GM12878 (cell line): ENCODE measurements around the gene NTN1.

ENCODE experiments used
- CTCF ChIP-seq, 3 experiments: IDR thresholded peaks in 2 of 3; conservative IDR thresholded peaks in 1 of 3; 2 replicates each; pipeline ENCODE4 v1.5.1; 2011; ENCODE audit warnings: low read depth in 3 of 3, low read length in 3 of 3, mild to moderate bottlenecking in 3 of 3, control low read depth in 2 of 3, moderate library complexity in 2 of 3, inconsistent platforms in 1 of 3, mixed read lengths in 1 of 3; ENCODE audit not compliant: control insufficient read depth in 2 of 3, insufficient read depth in 1 of 3; ENCODE audit errors: extremely low read depth in 1 of 3
- GABPA ChIP-seq: IDR thresholded peaks from 2 replicates; pipeline ENCODE4 v1.6.1; 2014; ENCODE audit warnings: antibody characterized with exemption, low read depth, mild to moderate bottlenecking, inconsistent platforms
- POLR2A ChIP-seq: IDR thresholded peaks from 2 replicates; pipeline ENCODE4 v1.6.1; 2011; ENCODE audit warnings: low read depth, mild to moderate bottlenecking, low read length
- RAD21 ChIP-seq: IDR thresholded peaks from 2 replicates; pipeline ENCODE4 v1.6.1; 2011; ENCODE audit warnings: mild to moderate bottlenecking, low read depth, low read length, moderate library complexity; ENCODE audit not compliant: insufficient read depth
- USF2 ChIP-seq: IDR thresholded peaks from 2 replicates; pipeline ENCODE4 v1.6.1; 2011; ENCODE audit warnings: low read depth, low read length, improper control_type of control experiment, borderline replicate concordance

GRCh38 chr17:9226130-9226793 lies 205.0 kb downstream of the NTN1 start:
- no peak for TF ChIP-seq GABPA
- no peak for TF ChIP-seq CTCF (IDR thresholded peaks at IDR 0.05 in 2 of 3, conservative IDR thresholded peaks at IDR 0.05 in 1 of 3; ENCODE audit: control insufficient read depth in 2 of 3, extremely low read depth in 1 of 3, insufficient read depth in 1 of 3, low read depth in 3 of 3, low read length in 3 of 3)
- TF ChIP-seq RAD21, result no peak
- TF ChIP-seq USF2, result no peak
- TF ChIP-seq POLR2A, result no peak
